Kidney (tissue), 14 donors: Measurements from ENCODE around the gene CCNI2. TPM values are rescaled to one million over a fixed set of nuclear protein-coding genes. Genes with fewer than 3 reads are reported as not detected.

Source experiments
- DNase-seq, 5 donors: peaks; one replicate each; pipeline ENCODE4 v3.0.0-alpha.2; 2013 to 2020
- FAIRE-seq: peaks from 2 replicates; lab custom pipeline; 2012; peaks lifted over from hg19 to GRCh38; lab: Jason Lieb, UNC
- H3K27ac ChIP-seq, 2 donors: one replicate each; pipeline ENCODE4 v1.7.0; 2013; ENCODE audit warnings: low read depth in 2 of 2, low read length in 2 of 2, inconsistent platforms in 1 of 2
- H3K27me3 ChIP-seq: one replicate; pipeline ENCODE4 v1.7.1; 2013; ENCODE audit warnings: low read length, inconsistent platforms; ENCODE audit not compliant: control insufficient read depth, insufficient read depth
- H3K36me3 ChIP-seq, 3 donors: one replicate each; pipeline versions ENCODE4 v1.7.0 to v1.7.1; 2013; ENCODE audit warnings: low read length in 3 of 3, control low read depth in 1 of 3, inconsistent platforms in 1 of 3; ENCODE audit not compliant: insufficient read depth in 3 of 3, control insufficient read depth in 2 of 3
- H3K4me1 ChIP-seq, 3 donors: one replicate each; pipeline versions ENCODE4 v1.7.0 to v1.7.1; 2013; ENCODE audit warnings: low read length in 3 of 3, inconsistent platforms in 1 of 3, low read depth in 1 of 3; ENCODE audit not compliant: control insufficient read depth in 2 of 3, insufficient read depth in 2 of 3
- H3K4me3 ChIP-seq, 3 donors: one replicate each; pipeline versions ENCODE4 v1.7.0 to v1.8.1; 2013; ENCODE audit warnings: low read length in 3 of 3, control low read depth in 1 of 3, inconsistent platforms in 1 of 3
- H3K9ac ChIP-seq, 3 donors: one replicate each; pipeline versions ENCODE4 v1.7.0 to v1.7.1; 2013; ENCODE audit warnings: low read length in 3 of 3, control low read depth in 1 of 3, inconsistent platforms in 1 of 3
- H3K9me3 ChIP-seq, 3 donors: one replicate each; pipeline versions ENCODE4 v1.7.0 to v1.7.1; 2013; ENCODE audit warnings: low read length in 3 of 3, control low read depth in 1 of 3, inconsistent platforms in 1 of 3; ENCODE audit not compliant: control insufficient read depth in 2 of 3, insufficient read depth in 1 of 3
- intact Hi-C: fragments of 100-400 bp; cut with DNase I; formaldehyde crosslinking; loops from one replicate; pipeline ENCODE4 v1.11.1; 2022
- polyA plus RNA-seq: library from polyadenylated mRNA; stranded (reverse); fragments of 350-450 nt; fragmentation: Illumina TruSeq; extraction: RNeasy Lipid Tissue Mini Kit (QIAGEN cat#74804); gene quantifications from one replicate; pipeline ENCODE4 v1.2.3, GENCODE V29; 2014; ENCODE audit warnings: low read depth, low replicate concordance; ENCODE audit not compliant: insufficient read depth
- total RNA-seq: library from RNA; stranded (reverse); fragmentation: NEBNext Ultra II Directional; extraction: Animal tissue kit (Norgen Biotek cat#: 25700); gene quantifications from one replicate; pipeline ENCODE4 v1.2.1, GENCODE V29; 2021
- TF ChIP-seq, protein P1 (sequence below): IDR thresholded peaks from 3 replicates; pipeline ENCODE4 v1.5.1; 2012; ENCODE audit warnings: mild to moderate bottlenecking, moderate library complexity, borderline replicate concordance; ENCODE audit not compliant: insufficient read depth; ENCODE audit errors: extremely low read depth
- donor health status: control.
- donor health status: control.
- donor health status: control.
- donor health status: control.
- donor health status: control.
- donor health status: DM: yes; HTN: yes; CAD: no.
- donor health status: Normal renal cell carcinoma (clear cell type).

CCNI2 gene
- total and polyA plus RNA-seq, 2 donors from 2014 or later = 3.4 to 3.8 TPM

DNA sequence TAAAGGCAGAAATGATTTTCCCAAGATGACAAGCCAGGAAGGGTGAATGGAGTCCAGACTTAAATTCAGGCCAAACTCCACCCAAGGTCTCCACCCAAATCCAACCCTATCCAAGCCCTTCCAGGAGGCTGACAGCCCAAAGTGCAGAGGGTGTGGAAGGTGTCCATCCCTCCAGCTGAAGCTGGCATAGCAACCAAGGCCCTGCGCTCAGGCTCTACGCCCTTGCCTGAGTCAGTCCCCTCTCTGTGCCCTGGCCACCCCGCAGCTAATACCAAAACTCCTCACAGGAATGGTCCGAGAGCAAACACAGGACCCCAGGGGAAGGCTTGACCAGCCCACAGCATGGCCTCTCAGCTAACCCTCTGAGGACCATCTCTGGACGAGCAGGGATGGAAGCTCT lies 27.7 kb downstream of the CCNI2 start:
- H3K4me1 ChIP-seq = peaks cover 5 to 27% (median 24%) of the 10 kb centered on the region in 3 donors
- no peak overlapping the region for H3K9ac ChIP-seq
- no peaks in the 10 kb centered on the region for H3K36me3 ChIP-seq
- H3K27me3 ChIP-seq = no peaks in the 10 kb centered on the region
- TF ChIP-seq, protein P1, sequence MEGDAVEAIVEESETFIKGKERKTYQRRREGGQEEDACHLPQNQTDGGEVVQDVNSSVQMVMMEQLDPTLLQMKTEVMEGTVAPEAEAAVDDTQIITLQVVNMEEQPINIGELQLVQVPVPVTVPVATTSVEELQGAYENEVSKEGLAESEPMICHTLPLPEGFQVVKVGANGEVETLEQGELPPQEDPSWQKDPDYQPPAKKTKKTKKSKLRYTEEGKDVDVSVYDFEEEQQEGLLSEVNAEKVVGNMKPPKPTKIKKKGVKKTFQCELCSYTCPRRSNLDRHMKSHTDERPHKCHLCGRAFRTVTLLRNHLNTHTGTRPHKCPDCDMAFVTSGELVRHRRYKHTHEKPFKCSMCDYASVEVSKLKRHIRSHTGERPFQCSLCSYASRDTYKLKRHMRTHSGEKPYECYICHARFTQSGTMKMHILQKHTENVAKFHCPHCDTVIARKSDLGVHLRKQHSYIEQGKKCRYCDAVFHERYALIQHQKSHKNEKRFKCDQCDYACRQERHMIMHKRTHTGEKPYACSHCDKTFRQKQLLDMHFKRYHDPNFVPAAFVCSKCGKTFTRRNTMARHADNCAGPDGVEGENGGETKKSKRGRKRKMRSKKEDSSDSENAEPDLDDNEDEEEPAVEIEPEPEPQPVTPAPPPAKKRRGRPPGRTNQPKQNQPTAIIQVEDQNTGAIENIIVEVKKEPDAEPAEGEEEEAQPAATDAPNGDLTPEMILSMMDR = no peak
- no peaks in the 10 kb centered on the region for H3K9me3 ChIP-seq
- no peak overlapping the region for H3K27ac ChIP-seq
- no peak for FAIRE-seq
- DNase-seq = no peak
- peak overlapping the region in 1 of 3 donors; percentile 68 for H3K4me3 ChIP-seq
- intact Hi-C loops = no loop called here

DNA sequence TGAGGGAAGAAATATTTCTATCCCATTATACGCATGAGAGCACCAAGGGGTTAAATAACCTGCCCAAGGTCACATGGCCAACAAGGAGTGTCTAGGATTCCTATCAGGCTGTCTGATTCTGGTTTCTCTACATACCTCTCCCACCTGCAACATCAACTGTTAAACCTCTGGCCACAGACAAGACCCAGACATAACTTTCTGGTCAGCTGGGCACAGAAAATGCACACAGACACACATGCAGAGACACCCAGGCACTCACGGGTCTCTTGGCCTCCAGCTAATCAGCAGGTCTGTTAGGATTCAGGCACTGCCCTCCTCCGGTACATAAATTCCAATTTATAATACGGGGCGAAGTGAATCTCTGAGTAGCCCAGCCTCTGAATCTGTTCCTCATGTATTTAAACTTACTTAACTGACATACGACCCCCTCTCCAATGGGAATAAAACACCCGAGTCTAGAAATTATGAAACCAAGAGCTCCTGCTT lies 28.3 kb downstream of the CCNI2 start:
- DNase-seq (peak in 4 of 5 donors; percentile 49 to 77 (median 62)), FAIRE-seq (no peak)
- Histone ChIP-seq H3K27me3 (no peaks in the 10 kb centered on the region), H3K27ac (no peak overlapping the region), H3K4me3 (peak overlapping the region in 2 of 3 donors; percentile 68), H3K4me1 (peaks cover 5 to 27% (median 24%) of the 10 kb centered on the region in 3 donors), H3K9ac (peak overlapping the region in 2 of 3 donors; percentile 7 to 84), H3K36me3 (no peaks in the 10 kb centered on the region), H3K9me3 (no peaks in the 10 kb centered on the region)
- TF ChIP-seq, protein P1 = no peak
- intact Hi-C loops = no loop called here

DNA sequence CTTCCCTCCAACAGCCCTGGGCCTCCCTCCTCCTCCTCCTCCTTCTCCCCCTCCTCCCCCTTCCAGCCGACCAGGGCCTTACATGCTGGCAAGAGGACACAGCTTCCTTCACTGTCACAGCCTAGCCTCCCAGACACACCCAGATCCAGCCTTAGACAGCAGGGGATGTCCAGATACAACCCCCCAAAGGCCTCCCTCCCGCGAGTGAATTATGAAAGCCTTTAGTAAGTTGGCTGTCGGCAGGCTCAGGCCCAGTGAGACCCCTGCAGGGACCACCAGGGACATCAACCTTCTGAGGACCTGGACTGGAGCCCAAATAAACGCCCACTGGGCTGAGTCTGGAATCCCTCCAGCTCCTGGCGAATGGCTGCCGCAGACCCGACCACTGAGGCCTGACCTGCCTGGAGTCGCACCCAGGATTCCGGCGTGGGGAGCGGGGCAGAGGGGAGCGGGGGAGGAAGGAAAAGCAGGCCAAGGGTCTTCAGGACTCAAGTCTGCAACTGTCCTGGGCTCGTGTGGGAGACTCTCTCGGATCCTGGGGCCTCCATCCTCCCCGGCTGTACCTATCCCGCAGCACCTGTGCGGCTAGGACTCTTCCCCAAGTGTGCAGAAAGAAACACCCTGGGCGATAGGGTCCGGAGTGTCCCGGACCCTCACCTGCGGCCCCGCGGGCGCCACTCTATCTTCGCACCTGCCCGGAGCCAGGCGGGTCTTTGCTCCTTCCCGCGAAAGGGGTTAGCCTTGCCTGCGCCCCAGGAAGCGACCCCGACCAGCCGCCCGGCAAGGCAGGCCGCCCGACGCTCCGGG lies 29.1 kb downstream of the CCNI2 start:
- peak; percentile 66 to 81 (median 76) for DNase-seq
- peaks cover 5 to 22% (median 19%) of the 10 kb centered on the region in 3 donors for H3K4me1 ChIP-seq
- no peak for FAIRE-seq
- H3K27ac ChIP-seq = peak overlapping the region; percentile 62 to 84
- H3K4me3 ChIP-seq = peak overlapping the region; percentile 50 to 68 (median 68)
- no peaks in the 10 kb centered on the region for H3K9me3 ChIP-seq
- no peaks in the 10 kb centered on the region for H3K27me3 ChIP-seq
- H3K9ac ChIP-seq = peak overlapping the region; percentile 19 to 84 (median 53)
- intact Hi-C loops = no loop called here
- TF ChIP-seq, protein P1 = no peak
- no peaks in the 10 kb centered on the region for H3K36me3 ChIP-seq
